GM19467 (cell line): ENCODE measurements around the gene LMLN.
"Not testable (repeated sequence)": the region's sequence is repeated elsewhere in the genome, so short reads cannot be mapped to it uniquely, and the experiment has no call there.

Experiments used
- ATAC-seq: cut with Tn5 transposase; IDR thresholded peaks from one replicate; pipeline ENCODE4 v1.9.1; 2021; ENCODE audit warnings: mild to moderate bottlenecking, moderate library complexity; ENCODE audit not compliant: unreplicated experiment

LMLN gene

GRCh38 chr3:198025644-198026043, 65.6 kb downstream of the LMLN start:
- no peak for ATAC-seq

GRCh38 chr3:198026620-198027019, 66.6 kb downstream of the LMLN start:
- ATAC-seq, result no peak

- no peak for ATAC-seq
These were observed 67.2 kb downstream of the LMLN start for GRCh38 chr3:198027045-198027798.

GRCh38 chr3:198027799-198028390, 67.9 kb downstream of the LMLN start:
- no peak for ATAC-seq

GRCh38 chr3:198028718-198029117, 68.7 kb downstream of the LMLN start:
- ATAC-seq, result no peak

- ATAC-seq, result no peak
These were observed 70.1 kb downstream of the LMLN start for GRCh38 chr3:198030125-198030524.

GRCh38 chr3:198030726-198031125, 70.7 kb downstream of the LMLN start:
- ATAC-seq, result no peak

GRCh38 chr3:198032039-198032936, 72.3 kb downstream of the LMLN start:
- no peak for ATAC-seq

- ATAC-seq, result no peak
These were observed 83.1 kb downstream of the LMLN start for GRCh38 chr3:198043119-198043518.

GRCh38 chr3:198046120-198046857, 86.3 kb downstream of the LMLN start:
- ATAC-seq, result no peak

- no peak for ATAC-seq
These were observed 88.4 kb downstream of the LMLN start for GRCh38 chr3:198048445-198048844.

GRCh38 chr3:198051836-198052235, 91.8 kb downstream of the LMLN start:
- ATAC-seq, result no peak

GRCh38 chr3:198053462-198053861, 93.4 kb downstream of the LMLN start:
- not testable (repeated sequence) for ATAC-seq

- ATAC-seq, result no peak
These were observed 101.4 kb downstream of the LMLN start for GRCh38 chr3:198061119-198062067.

GRCh38 chr3:198062068-198062465, 102.0 kb downstream of the LMLN start:
- ATAC-seq, result no peak

GRCh38 chr3:198064420-198064819, 104.4 kb downstream of the LMLN start:
- no peak for ATAC-seq

GRCh38 chr3:198065897-198066296, 105.9 kb downstream of the LMLN start:
- no peak for ATAC-seq

- no peak for ATAC-seq
These were observed 107.4 kb downstream of the LMLN start for GRCh38 chr3:198067416-198067815.

GRCh38 chr3:198070871-198071270, 110.9 kb downstream of the LMLN start:
- ATAC-seq, result no peak
